H7 (cell line): ENCODE measurements around the gene POU3F4. TPM values are rescaled to one million over a fixed set of nuclear protein-coding genes. Genes with fewer than 3 reads are reported as not detected.

Source experiments
- DNase-seq: peaks from one replicate; pipeline ENCODE4 v3.0.0; 2012
- H3K27me3 ChIP-seq: 2 replicates; pipeline ENCODE4 v1.6.0; 2011; ENCODE audit warnings: mild to moderate bottlenecking, low read length; ENCODE audit not compliant: control insufficient read depth, insufficient read depth
- H3K36me3 ChIP-seq: replicated peaks from 2 replicates; pipeline ENCODE4 v1.5.1; 2011; ENCODE audit warnings: low read length; ENCODE audit not compliant: control insufficient read depth, insufficient read depth
- H3K4me3 ChIP-seq: 2 replicates; pipeline ENCODE4 v1.5.1; 2011; ENCODE audit warnings: low read depth, mild to moderate bottlenecking, control low read depth, low read length, moderate library complexity; ENCODE audit not compliant: insufficient read depth
- total RNA-seq: library from RNA; depleted of rRNA; stranded (reverse); fragments of >200 nt; shearing (Covaris generic); gene quantifications from 2 replicates; pipeline ENCODE4 v1.2.3, GENCODE V29; 2014; rRNA removed

Gene POU3F4
- total RNA-seq: 0.37 and 0.52 TPM in 2 replicates

DNA sequence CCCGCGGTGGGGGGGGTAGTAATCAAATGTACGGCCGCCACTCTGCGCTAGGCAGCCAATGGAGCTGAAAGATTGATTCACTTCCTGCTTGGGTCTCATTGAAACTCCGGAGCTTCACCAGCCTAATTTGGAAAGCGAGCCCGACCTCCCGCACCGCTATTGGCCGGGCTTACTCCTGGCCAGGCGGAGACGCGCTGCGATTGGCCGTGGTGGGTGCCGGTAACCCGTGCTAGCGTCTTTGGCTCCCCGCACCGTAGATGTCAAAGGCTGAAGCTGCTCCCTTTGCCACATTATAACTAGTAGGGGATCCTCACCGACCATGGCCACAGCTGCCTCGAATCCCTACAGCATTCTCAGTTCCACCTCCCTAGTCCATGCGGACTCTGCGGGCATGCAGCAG is at the start of gene POU3F4:
Gene POU3F4 (plus strand): TSS at position 285 of the 400 bp plus-strand sequence. CDS start 35 bp downstream, at position 320.
- Histone ChIP-seq H3K4me3 (peak within 1 kb of the TSS; percentile 34), H3K36me3 (no peaks in the 10 kb centered on the region), H3K27me3 (peaks cover 53% of the 10 kb centered on the region)
- DNase-seq: peak; percentile 78

- Histone ChIP-seq H3K27me3 (no peaks in the 10 kb centered on the region), H3K36me3 (no peaks in the 10 kb centered on the region), H3K4me3 (no peak overlapping the region)
- peak; percentile 10 for DNase-seq
Measured at GRCh38 chrX:83469551-83469950, 38.5 kb upstream of the POU3F4 start.

DNA sequence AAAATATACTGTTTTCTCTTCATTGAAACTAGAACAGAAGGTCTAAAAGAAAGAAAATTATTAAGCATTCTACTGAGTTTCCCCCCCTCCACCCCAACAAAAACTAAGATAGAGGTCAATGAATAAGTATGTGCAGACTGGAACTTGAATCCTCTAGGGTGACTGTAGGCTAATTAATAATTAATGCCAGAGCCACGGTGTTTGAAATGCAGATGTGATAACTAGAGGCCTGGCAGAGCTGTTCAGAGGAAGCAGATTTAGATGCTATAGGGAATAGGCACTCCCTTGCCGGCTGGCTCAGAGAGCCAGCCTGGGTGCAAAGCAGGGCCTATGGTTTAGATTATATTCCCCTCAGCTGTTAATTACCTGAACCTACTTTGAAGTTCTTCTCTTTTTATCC is 12.2 kb upstream of the POU3F4 start:
- Histone ChIP-seq H3K36me3 (no peaks in the 10 kb centered on the region), H3K27me3 (no peaks in the 10 kb centered on the region), H3K4me3 (no peak overlapping the region)
- DNase-seq: no peak

DNA sequence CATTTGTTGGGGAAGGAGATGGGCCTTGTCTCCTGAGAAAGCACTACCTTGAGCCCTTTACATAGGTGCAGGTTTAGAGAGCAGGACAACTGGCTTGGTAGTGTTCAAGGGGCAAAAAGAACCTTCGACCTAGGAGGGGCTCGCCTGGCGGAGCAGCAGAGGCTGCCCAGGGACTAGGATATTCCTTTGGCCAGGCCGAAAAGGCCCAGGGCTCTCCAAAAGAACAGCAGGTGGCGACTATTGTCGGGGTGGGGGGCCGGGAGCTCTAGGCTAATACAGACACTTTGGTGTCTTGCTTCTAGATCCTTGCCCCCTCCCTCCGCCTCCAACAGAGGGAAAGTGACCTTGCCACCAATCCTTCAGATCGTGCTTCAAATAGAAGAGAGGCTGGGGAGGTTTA is 7.1 kb upstream of the POU3F4 start:
- Histone ChIP-seq H3K4me3 (no peak overlapping the region), H3K27me3 (peaks cover 31% of the 10 kb centered on the region), H3K36me3 (no peaks in the 10 kb centered on the region)
- DNase-seq: no peak

GRCh38 chrX:83501530-83501929 is 6.6 kb upstream of the POU3F4 start:
- Histone ChIP-seq H3K27me3 (peaks cover 35% of the 10 kb centered on the region), H3K4me3 (peak overlapping the region; percentile 16; the same call in 1 of the 2 replicates), H3K36me3 (no peaks in the 10 kb centered on the region)
- DNase-seq: no peak

GRCh38 chrX:83504721-83505479 is 3.2 kb upstream of the POU3F4 start:
- Histone ChIP-seq H3K36me3 (no peaks in the 10 kb centered on the region), H3K27me3 (peaks cover 55% of the 10 kb centered on the region), H3K4me3 (no peak overlapping the region)
- DNase-seq: no peak

- Histone ChIP-seq H3K4me3 (peak overlapping the region; percentile 34), H3K27me3 (peaks cover 47% of the 10 kb centered on the region), H3K36me3 (no peaks in the 10 kb centered on the region)
- peak; percentile 32 for DNase-seq
Measured at GRCh38 chrX:83508526-83509253, 600 bp downstream of the POU3F4 start.

DNA sequence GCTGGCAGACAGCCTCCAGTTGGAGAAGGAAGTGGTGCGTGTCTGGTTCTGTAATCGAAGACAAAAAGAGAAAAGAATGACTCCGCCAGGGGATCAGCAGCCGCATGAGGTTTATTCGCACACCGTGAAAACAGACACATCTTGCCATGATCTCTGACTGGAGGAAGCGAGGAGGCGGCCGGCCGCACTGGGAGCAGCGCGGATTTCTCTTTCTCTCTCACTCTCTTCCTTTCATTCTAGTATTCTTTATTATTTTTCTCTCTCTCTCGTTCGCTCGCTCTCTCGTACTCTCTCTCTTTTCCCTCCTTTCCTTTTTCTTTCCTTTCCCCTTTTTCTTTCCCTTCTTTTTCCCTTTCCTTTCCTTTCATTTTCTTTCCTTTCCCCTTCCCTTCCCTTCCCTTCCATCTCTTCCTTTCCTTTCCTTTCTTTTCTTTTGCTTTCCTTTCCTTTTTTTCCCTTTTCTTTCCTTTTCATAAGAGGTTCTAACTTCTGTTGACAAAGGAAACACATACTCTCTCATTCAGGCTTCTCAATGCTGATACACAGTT is 1.2 kb downstream of the POU3F4 start:
- Histone ChIP-seq H3K27me3 (peaks cover 41% of the 10 kb centered on the region), H3K4me3 (peak overlapping the region; percentile 34), H3K36me3 (no peaks in the 10 kb centered on the region)
- peak; percentile 20 for DNase-seq

DNA sequence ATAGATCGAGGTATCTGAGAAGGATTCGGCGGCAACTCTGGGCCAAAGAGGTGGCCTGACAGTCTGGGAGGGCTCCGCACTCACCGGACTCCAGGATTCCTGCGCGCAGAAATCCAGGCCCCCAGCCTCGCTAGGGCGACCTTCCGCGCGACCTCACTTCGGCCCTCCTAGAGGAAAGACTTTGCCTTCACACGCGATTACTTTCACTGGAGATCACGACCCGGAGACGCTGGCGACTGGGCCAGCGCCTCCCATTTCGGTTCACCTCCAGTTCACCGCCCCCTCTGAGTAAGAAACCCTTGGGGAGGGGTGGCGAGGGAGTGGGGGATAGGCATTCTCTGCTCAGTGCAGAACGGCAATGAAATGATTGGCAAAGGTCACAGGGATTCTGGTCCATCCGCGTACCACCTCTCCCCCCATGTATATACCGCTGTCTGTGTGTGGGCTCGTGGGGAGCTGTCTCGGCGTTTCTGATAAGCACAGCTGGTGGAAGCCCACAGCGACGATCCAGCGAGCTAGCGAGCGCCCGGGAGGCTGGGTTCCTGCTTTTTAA is 2.5 kb downstream of the POU3F4 start:
- peak; percentile 47 for DNase-seq
- Histone ChIP-seq H3K27me3 (peaks cover 35% of the 10 kb centered on the region), H3K4me3 (peak overlapping the region; percentile 37)

GRCh38 chrX:83511208-83511607 is 3.1 kb downstream of the POU3F4 start:
- H3K4me3 ChIP-seq: peak overlapping the region; percentile 37
- DNase-seq: peak; percentile 53
- peaks cover 33% of the 10 kb centered on the region for H3K27me3 ChIP-seq
- H3K36me3 ChIP-seq: no peaks in the 10 kb centered on the region

More for the DNA sequence above, 2.5 kb downstream of the POU3F4 start:
- no peaks in the 10 kb centered on the region for H3K36me3 ChIP-seq

GRCh38 chrX:83512111-83512510 is 4.0 kb downstream of the POU3F4 start:
- DNase-seq: no peak
- Histone ChIP-seq H3K36me3 (no peaks in the 10 kb centered on the region), H3K27me3 (peaks cover 27% of the 10 kb centered on the region), H3K4me3 (no peak overlapping the region)

- no peaks in the 10 kb centered on the region for H3K36me3 ChIP-seq
Measured at GRCh38 chrX:83516597-83516996, 8.5 kb downstream of the POU3F4 start.

DNA sequence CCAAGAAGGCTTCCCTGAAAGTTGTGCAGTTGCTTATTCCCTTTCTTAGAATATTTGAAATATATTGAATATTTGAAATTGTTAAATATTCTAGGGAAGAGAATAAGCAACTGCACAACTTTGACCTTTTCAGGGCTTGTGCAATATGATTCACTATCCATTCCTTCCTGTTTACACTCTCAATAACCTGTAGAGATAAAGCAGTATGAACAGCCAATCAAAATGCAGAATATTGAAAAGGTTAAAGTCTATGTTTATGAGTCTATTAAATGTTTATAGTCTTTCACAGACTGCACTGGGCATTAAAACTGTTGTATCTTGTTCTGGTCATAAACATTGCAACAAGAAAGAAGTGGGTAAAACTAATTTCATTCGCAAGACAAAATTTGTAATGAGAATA is 13.8 kb downstream of the POU3F4 start:
- DNase-seq: no peak
- H3K4me3 ChIP-seq: no peak overlapping the region
- H3K36me3 ChIP-seq: no peaks in the 10 kb centered on the region
- H3K27me3 ChIP-seq: no peaks in the 10 kb centered on the region

More at GRCh38 chrX:83516597-83516996, 8.5 kb downstream of the POU3F4 start:
- no peak for DNase-seq
- Histone ChIP-seq H3K27me3 (no peaks in the 10 kb centered on the region; the same call in 1 of the 2 replicates), H3K4me3 (no peak overlapping the region)

GRCh38 chrX:83529950-83530349 is 21.9 kb downstream of the POU3F4 start:
- H3K27me3 ChIP-seq: no peaks in the 10 kb centered on the region
- DNase-seq: no peak
- H3K4me3 ChIP-seq: no peak overlapping the region
- no peaks in the 10 kb centered on the region for H3K36me3 ChIP-seq
